ENCODE data around the gene UNC5B.
A peak's percentile ranks its signal among the peaks of the same experiment; 100 is the strongest.

UNC5B gene

DNA sequence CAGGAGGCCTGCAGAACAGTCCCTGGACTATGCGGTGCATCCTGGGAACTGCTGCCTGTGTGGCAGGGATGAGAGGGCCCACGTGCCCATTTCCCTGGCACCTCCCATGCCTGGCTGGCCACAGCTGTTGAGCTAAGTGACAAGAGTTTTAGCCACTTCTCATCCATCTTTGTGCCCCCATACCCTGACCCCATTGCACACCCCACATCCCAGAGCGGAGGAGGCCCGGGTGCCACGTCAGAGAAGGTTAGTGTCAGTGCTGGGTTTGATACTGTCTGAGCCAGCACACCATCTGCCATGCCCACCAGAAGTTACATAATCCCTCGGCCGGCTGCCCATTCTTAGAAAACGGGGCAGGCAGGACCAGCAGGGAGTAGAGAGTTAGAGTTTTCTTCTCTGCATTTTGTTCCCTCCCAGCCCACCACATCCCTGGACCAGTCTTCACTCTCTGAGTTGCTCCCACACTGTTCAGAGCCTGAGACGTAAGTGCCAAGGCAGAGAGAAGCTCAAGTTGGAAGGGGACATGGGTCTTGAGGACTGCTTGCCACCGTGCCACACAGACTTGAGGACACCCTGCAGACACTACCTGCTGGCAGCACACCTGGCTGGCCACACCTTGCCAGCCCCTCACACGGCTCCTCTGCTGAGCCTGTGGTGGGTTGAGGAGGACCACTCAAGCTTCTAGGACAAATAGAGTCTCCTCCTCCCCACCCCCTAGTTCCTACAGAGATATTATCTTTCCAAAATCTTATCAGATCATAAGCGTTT lies 13.1 kb downstream of the UNC5B start:
- Histone ChIP-seq H4K20me1 (peaks cover 0 to 13% (median 0%) of the 10 kb centered on the region in 11 experiments; a peak in 7 of 22 replicates), H3K36me3 (no peaks in the 10 kb centered on the region), H3K27me3 (no peaks in the 10 kb centered on the region), H3K9ac (no peak overlapping the region), H3K4me1 (peaks cover 0 to 9% (median 3%) of the 10 kb centered on the region in 10 experiments; a peak in 7 of 20 replicates), H3K4me2 (no peak overlapping the region), H3K9me3 (replicated peaks in 1 of 11) (no peaks in the 10 kb centered on the region), H3K4me3 (no peak overlapping the region), H3K27ac (no peak overlapping the region)
- TF ChIP-seq Cebpa-rat (IDR thresholded peaks at IDR 0.05): no peak

DNA sequence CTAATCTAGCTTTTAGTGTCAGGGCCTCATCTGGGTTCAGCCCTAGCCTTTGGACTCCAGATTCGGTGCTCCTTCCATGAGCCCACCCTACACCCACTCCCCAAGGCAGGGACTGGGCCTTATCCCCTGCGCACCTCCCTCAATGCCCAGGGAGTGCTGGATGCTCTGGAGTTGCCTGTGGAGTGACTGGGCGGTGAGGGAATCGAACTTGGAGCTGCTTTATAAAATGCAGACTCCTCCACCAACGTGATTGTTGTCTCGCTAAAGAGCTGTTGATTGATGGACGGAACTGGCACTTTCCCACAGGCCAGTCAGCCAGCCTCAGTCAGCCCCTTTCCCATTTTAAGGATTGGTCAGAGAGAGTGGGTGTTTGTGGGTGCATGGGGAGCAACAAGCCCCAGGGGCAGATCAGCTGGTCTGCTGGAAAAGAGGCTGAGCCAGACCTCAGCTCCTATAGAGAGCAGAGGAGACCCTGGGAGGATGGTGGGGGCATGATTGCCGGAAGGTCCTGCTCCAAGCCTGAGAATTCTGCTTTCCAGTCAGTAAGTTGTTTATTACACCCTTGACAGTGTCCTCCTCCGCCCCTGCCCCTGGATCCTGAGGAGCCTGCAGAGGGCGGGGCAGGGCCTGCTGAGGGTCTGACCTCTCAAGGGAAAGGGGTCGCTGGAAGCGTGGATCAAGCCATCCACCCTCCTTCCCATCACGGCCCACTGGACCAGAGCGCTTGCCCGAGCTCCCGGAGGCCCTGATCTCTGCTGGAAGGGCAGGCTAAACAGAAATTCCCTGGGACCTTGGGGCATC lies 16.7 kb downstream of the UNC5B start:
- H3K4me2 ChIP-seq: no peak overlapping the region
- no peak overlapping the region for H3K4me3 ChIP-seq
- no peaks in the 10 kb centered on the region for H3K9me3 ChIP-seq (replicated peaks in 1 of 11)
- no peak overlapping the region for H3K9ac ChIP-seq
- peaks cover 8 to 25% (median 11%) of the 10 kb centered on the region in 10 experiments for H3K4me1 ChIP-seq
- peaks cover 0 to 14% (median 0%) of the 10 kb centered on the region in 11 experiments; a peak in 9 of 22 replicates for H4K20me1 ChIP-seq
- H3K27ac ChIP-seq: no peak overlapping the region
- no peaks in the 10 kb centered on the region for H3K36me3 ChIP-seq
- no peaks in the 10 kb centered on the region; a peak in 1 of 22 replicates for H3K27me3 ChIP-seq
- TF ChIP-seq Cebpa-rat (IDR thresholded peaks at IDR 0.05): no peak

DNA sequence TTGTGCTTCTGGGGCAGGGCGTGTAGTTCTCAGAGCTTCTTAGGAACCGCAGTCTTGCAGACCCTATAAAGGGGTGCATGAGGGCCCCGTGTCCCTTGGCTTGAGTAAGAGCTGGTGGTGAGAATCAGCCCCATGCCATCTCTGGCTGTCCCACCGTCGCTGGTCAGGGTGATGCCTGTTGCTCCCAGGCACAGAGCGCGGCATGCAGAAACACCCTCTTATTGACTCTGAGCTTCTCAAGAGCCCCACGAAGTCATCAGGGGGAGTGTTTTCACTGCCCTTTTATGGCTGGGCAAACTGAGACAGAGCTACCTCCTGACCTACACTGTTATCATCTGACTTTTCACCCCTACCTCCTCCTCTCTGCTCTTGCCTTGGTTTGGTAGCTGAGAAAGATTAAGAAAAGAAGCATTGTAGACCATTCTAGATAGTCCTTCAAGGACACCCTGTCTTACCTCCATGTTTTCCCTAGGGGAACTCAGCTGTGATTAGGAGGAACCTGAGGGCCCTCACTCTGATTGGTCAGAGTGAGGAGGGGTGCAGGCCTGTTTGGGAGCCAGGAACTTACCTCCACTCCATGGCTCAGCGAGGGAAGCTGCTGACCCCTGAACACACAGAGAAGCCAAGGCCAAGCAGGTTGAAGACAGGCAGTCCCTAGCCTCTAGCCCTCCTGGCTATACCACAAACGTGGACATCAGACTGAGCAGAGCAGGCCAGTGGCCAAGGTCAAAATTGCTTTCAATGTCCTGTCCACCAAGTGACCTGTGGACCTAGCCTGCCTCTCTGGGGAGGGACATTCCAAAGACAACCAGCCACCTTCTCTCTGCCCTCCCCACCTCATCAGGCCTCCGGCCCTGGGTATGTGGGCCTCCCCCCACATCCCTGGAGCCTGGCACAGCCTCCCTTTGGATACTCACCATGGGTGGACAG lies 17.6 kb downstream of the UNC5B start:
- no peak overlapping the region for H3K4me3 ChIP-seq
- no peak overlapping the region for H3K9ac ChIP-seq
- no peak for TF ChIP-seq Cebpa-rat (IDR thresholded peaks at IDR 0.05)
- no peaks in the 10 kb centered on the region for H3K9me3 ChIP-seq (replicated peaks in 1 of 11)
- no peak overlapping the region for H3K27ac ChIP-seq
- no peaks in the 10 kb centered on the region for H3K36me3 ChIP-seq
- no peaks in the 10 kb centered on the region; a peak in 2 of 22 replicates for H3K27me3 ChIP-seq
- H3K4me1 ChIP-seq: peaks cover 16 to 34% (median 21%) of the 10 kb centered on the region in 10 experiments
- peaks cover 0 to 14% (median under 1%) of the 10 kb centered on the region in 11 experiments; a peak in 10 of 22 replicates for H4K20me1 ChIP-seq
- peak overlapping the region in 1 of 11 experiments; percentile 9; a peak in 3 of 22 replicates for H3K4me2 ChIP-seq

DNA sequence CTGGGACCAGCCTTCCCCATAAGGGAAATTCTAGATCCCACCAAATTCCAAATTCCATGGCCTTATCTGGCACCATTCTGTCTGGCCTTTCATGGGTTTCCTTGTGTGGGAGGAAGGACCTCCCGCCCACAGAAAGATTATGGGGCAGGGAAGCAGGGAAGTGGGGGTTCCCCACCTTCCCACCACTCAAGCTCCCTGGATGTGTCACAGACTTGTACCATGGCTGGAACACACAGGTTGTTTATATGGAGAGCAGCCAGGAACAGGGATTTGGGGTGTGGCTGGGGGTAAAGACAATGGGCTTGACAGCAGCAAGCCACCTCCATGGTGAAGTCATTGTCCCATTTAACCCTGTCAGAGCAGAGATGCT lies 18.3 kb downstream of the UNC5B start:
- H3K4me1 ChIP-seq: peaks cover 22 to 41% (median 27%) of the 10 kb centered on the region in 10 experiments

DNA sequence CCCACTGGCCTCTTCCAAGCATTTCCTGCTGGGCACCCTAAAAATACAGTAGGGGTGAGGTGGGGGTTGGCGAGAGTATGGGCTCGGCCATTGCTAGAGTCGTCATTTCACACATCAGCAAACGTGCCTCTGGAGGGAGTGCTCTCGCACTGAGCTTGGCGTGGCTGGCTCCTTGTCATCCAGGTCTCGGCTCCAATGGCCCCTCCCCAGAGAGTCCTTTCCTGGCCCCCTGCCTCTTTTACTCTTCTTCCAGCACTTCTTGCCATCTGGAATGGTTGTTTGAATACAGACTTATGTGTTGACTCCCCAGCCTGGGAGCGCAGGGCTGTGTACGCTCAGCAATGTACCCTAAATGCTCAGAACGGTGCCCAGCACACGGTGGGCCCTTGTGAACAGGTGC lies 18.8 kb downstream of the UNC5B start:
- no peak for TF ChIP-seq Cebpa-rat (IDR thresholded peaks at IDR 0.05)
- Histone ChIP-seq H3K27ac (no peak overlapping the region), H4K20me1 (peaks cover 0 to 23% (median 10%) of the 10 kb centered on the region in 11 experiments; a peak in 10 of 22 replicates), H3K4me1 (peaks cover 26 to 46% (median 32%) of the 10 kb centered on the region in 10 experiments), H3K9ac (no peak overlapping the region), H3K36me3 (no peaks in the 10 kb centered on the region), H3K4me3 (no peak overlapping the region), H3K27me3 (peaks cover 0 to 11% (median 2%) of the 10 kb centered on the region in 11 experiments; a peak in 9 of 22 replicates), H3K4me2 (peak overlapping the region in 1 of 11 experiments; percentile 15; a peak in 4 of 22 replicates), H3K9me3 (replicated peaks in 1 of 11) (no peaks in the 10 kb centered on the region)

More for the DNA sequence above, 18.3 kb downstream of the UNC5B start:
- Histone ChIP-seq H3K9me3 (replicated peaks in 1 of 11) (no peaks in the 10 kb centered on the region), H3K4me3 (no peak overlapping the region), H4K20me1 (peaks cover 0 to 21% (median 7%) of the 10 kb centered on the region in 11 experiments; a peak in 10 of 22 replicates), H3K36me3 (no peaks in the 10 kb centered on the region), H3K27ac (no peak overlapping the region), H3K4me2 (peak overlapping the region in 2 of 11 experiments; percentile 9 to 15; a peak in 5 of 22 replicates), H3K9ac (no peak overlapping the region), H3K27me3 (peaks cover 0 to 5% (median 0%) of the 10 kb centered on the region in 11 experiments; a peak in 5 of 22 replicates)
- no peak for TF ChIP-seq Cebpa-rat (IDR thresholded peaks at IDR 0.05)

DNA sequence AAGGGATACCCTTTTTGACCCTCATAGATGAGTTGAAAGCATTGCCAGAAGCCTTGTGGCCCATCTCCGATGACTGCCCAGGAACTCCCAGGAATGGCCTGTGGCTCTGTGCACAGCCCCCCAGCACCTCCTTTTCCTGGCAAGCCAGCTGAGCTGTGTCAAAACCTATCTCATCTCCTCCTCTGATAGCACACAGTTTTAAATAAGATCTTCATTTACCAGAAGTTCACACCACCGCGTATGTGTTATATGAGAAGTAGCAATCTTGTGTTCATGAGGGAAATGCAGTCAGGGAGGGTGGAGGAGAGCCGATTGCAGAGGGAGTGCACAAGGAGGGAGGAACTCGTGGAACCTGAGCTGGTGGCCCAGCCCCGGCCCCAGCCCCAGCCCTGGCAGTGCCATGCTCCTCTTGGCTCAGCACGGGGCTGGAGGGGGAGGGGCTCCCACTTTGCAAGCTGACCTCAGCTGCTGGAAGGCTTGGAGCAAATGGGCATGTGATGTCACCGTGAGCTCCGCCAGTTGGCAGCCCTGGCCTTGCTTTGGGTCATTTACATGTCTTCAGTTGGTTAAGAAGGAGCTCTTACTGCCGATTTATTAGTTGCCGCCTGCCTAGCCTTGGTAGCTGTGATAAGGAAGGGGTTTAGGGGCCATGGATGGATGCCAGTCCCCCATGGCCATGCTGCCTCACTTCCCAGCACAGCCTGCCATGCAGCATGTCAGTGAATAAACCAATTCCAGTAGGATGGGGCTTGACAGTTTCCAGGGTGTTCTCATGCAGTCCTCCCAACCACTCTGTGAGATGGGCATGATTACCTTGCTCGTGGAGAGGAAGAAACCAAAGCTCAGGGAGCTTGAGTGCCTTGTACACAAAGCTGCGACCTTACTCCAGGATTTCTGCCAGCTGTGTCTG lies 20.0 kb downstream of the UNC5B start:
- H3K4me2 ChIP-seq: peak overlapping the region in 3 of 11 experiments; percentile 76 to 83 (median 77); a peak in 6 of 22 replicates
- peaks cover 0 to 22% (median 8%) of the 10 kb centered on the region in 11 experiments; a peak in 12 of 22 replicates for H3K27me3 ChIP-seq
- no peak overlapping the region for H3K27ac ChIP-seq
- H3K9me3 ChIP-seq (replicated peaks in 1 of 11): no peaks in the 10 kb centered on the region
- H3K36me3 ChIP-seq: no peaks in the 10 kb centered on the region
- H4K20me1 ChIP-seq: peaks cover 0 to 29% (median 12%) of the 10 kb centered on the region in 11 experiments; a peak in 10 of 22 replicates
- H3K4me3 ChIP-seq: no peak overlapping the region
- H3K4me1 ChIP-seq: peaks cover 29 to 49% (median 40%) of the 10 kb centered on the region in 10 experiments
- no peak overlapping the region for H3K9ac ChIP-seq
- TF ChIP-seq Cebpa-rat (IDR thresholded peaks at IDR 0.05): no peak

DNA sequence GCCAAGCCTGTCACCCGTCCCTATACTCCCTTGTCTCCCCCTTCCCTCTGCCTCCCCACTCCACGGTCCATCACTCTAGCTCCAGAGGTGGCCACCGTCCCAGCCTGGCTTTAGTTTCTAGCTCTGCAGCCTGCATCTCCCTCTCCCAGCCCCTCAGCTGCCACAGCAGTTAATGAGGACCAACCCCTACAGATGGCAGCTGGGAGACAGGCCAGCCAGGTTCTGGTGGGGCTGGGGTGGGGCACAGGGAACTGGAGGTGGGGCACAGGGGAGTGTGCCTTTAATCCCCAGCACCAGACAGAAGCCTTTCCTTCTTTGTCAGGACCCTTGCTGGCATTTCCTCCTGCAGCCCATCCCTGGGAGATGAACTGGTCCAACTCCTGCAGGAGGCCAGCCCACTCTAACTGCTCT lies 21.1 kb downstream of the UNC5B start:
- Histone ChIP-seq H3K9me3 (replicated peaks in 1 of 11) (no peaks in the 10 kb centered on the region), H3K4me1 (peaks cover 39 to 58% (median 49%) of the 10 kb centered on the region in 10 experiments), H4K20me1 (peaks cover 0 to 39% (median 23%) of the 10 kb centered on the region in 11 experiments; a peak in 11 of 22 replicates), H3K27ac (peak overlapping the region in 1 of 11 experiments; percentile 54; a peak in 2 of 22 replicates), H3K27me3 (peaks cover 0 to 34% (median 19%) of the 10 kb centered on the region in 11 experiments; a peak in 13 of 22 replicates), H3K4me2 (peak overlapping the region; percentile 46 to 89 (median 69)), H3K9ac (peak overlapping the region in 1 of 11 experiments; percentile 24; a peak in 1 of 22 replicates), H3K4me3 (no peak overlapping the region), H3K36me3 (no peaks in the 10 kb centered on the region)
- no peak for TF ChIP-seq Cebpa-rat (IDR thresholded peaks at IDR 0.05)

Data from BLaER1 treated with 17β-estradiol and CSF1 and Interleukin-3, amounts not matched to agents 10 nM and 100 nM (cell line).